D721Med (cell line): ENCODE results near the gene NGF.
A peak's percentile ranks its signal among the peaks of the same experiment; 100 is the strongest.

ENCODE experiments used
- DNase-seq: peaks from one replicate; pipeline ENCODE4 v3.0.0; 2011; ENCODE audit warnings: low spot score; ENCODE audit not compliant: insufficient read length
- FAIRE-seq: peaks from 2 replicates; lab custom pipeline; 2011; peaks lifted over from hg19 to GRCh38; lab: Jason Lieb, UNC
- CTCF ChIP-seq: IDR thresholded peaks from 2 replicates; pipeline ENCODE4 v1.5.1; 2012; ENCODE audit warnings: mild to moderate bottlenecking, control low read depth; ENCODE audit not compliant: insufficient read depth; ENCODE audit errors: missing control alignments

The NGF gene

GRCh38 chr1:115255154-115255553 is 82.9 kb downstream of the NGF start:
- no peak for TF ChIP-seq CTCF
- DNase-seq: no peak
- no peak for FAIRE-seq

GRCh38 chr1:115252585-115252984 is 85.5 kb downstream of the NGF start:
- DNase-seq (no peak), FAIRE-seq (no peak)

GRCh38 chr1:115251856-115252255 is 86.2 kb downstream of the NGF start:
- DNase-seq: no peak

More at GRCh38 chr1:115252585-115252984, 85.5 kb downstream of the NGF start:
- no peak for TF ChIP-seq CTCF

GRCh38 chr1:115251340-115251748 is 86.7 kb downstream of the NGF start:
- DNase-seq: no peak
- FAIRE-seq: no peak
- TF ChIP-seq CTCF: no peak

More at GRCh38 chr1:115251856-115252255, 86.2 kb downstream of the NGF start:
- FAIRE-seq: peak; percentile 81
- no peak for TF ChIP-seq CTCF

- FAIRE-seq (no peak), DNase-seq (no peak)
- no peak for TF ChIP-seq CTCF
Observed at GRCh38 chr1:115246526-115246925, 91.5 kb downstream of the NGF start.

- FAIRE-seq (no peak), DNase-seq (no peak)
- no peak for TF ChIP-seq CTCF
Observed at GRCh38 chr1:115245227-115245626, 92.8 kb downstream of the NGF start.

- TF ChIP-seq CTCF: no peak
- FAIRE-seq: no peak
- no peak for DNase-seq
Observed at GRCh38 chr1:115242543-115242942, 95.5 kb downstream of the NGF start.
